ENCODE results near the gene PATL2. TPM values are rescaled to one million over a fixed set of nuclear protein-coding genes. Genes with fewer than 3 reads are reported as not detected.

PATL2 gene
- total and polyA plus RNA-seq, 2 experiments from 2014 or later, result 0.19 TPM; not detected in 1

DNA sequence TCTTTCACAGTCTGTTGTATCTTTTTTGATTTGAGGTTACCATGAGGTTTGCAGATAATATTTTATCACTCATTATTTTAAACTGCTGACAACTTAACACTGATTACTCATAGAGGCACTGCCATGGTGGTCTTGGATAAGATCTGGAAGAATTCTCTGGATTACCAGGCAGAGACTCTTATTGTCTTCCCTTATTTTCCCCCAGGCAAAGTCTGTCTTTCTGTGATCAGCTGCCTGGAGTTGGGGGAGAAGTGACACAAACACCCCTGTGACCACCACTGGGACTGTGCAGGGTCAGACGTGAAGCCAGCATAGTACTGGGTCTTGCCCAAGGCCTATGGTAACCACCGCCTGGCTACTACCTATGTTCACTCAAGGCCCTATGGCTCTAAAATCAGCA lies 4.7 kb downstream of the PATL2 start:
- Mint-ChIP-seq H3K27me3 (ENCODE audit: insufficient read depth, low read depth, poor library complexity) (peaks cover 4% of the 10 kb centered on the region), H3K27ac (no peak overlapping the region), H3K4me3 (no peak overlapping the region), H3K4me1 (no peaks in the 10 kb centered on the region; the same call in 2 of the 3 replicates), H3K36me3 (ENCODE audit: low read depth) (0 out of 3 replicates have a peak, but pooled peaks cover 6% of the 10 kb centered on the region), H3K9me3 (peaks cover 15% of the 10 kb centered on the region)
- Histone ChIP-seq H4K20me1 (replicated peaks; ENCODE audit: insufficient read depth) (no peaks in the 10 kb centered on the region), H3K27me3 (ENCODE audit: insufficient read depth) (no peaks in the 10 kb centered on the region), H3F3A (replicated peaks; ENCODE audit: low read depth) (no peaks in the 10 kb centered on the region), H3K4me3 (no peak overlapping the region), H3K27ac (ENCODE audit: low read depth) (no peak overlapping the region), H3K4me2 (no peak overlapping the region), H3K4me1 (ENCODE audit: insufficient read depth) (no peaks in the 10 kb centered on the region), H3K9me2 (ENCODE audit: insufficient read depth) (no peaks in the 10 kb centered on the region), H3K79me2 (replicated peaks; ENCODE audit: insufficient read depth) (no peaks in the 10 kb centered on the region), H2AFZ (no peak overlapping the region), H3K36me3 (ENCODE audit: insufficient read depth) (no peaks in the 10 kb centered on the region)
- no peak for TF ChIP-seq ZNF114 (CRISPR knock-in tag; IDR thresholded peaks at IDR 0.05)
- TF ChIP-seq POLR2AphosphoS5 (IDR thresholded peaks at IDR 0.05; ENCODE audit: low read depth), result no peak
- no peak for TF ChIP-seq ETS1 (IDR thresholded peaks at IDR 0.05)
- TF ChIP-seq JUNB (IDR thresholded peaks at IDR 0.05; ENCODE audit: unreplicated experiment), result no peak
- no peak for TF ChIP-seq ZNF462 (CRISPR knock-in tag; IDR thresholded peaks at IDR 0.05)
- TF ChIP-seq ZNF331 (CRISPR knock-in tag; IDR thresholded peaks at IDR 0.05; ENCODE audit: low read depth), result no peak
- no peak for TF ChIP-seq STAT1 (IDR thresholded peaks at IDR 0.05; ENCODE audit: unreplicated experiment)
- no peak for TF ChIP-seq NANOG (IDR thresholded peaks at IDR 0.05; ENCODE audit: borderline replicate concordance)
- no peak for TF ChIP-seq REST (IDR thresholded peaks at IDR 0.05; ENCODE audit: unreplicated experiment)
- no peak for TF ChIP-seq EZH2phosphoT487 (IDR thresholded peaks at IDR 0.05; ENCODE audit: unreplicated experiment)
- no peak for TF ChIP-seq EZH2 (IDR thresholded peaks at IDR 0.05; ENCODE audit: low read depth, unreplicated experiment)
- TF ChIP-seq, protein P1, sequence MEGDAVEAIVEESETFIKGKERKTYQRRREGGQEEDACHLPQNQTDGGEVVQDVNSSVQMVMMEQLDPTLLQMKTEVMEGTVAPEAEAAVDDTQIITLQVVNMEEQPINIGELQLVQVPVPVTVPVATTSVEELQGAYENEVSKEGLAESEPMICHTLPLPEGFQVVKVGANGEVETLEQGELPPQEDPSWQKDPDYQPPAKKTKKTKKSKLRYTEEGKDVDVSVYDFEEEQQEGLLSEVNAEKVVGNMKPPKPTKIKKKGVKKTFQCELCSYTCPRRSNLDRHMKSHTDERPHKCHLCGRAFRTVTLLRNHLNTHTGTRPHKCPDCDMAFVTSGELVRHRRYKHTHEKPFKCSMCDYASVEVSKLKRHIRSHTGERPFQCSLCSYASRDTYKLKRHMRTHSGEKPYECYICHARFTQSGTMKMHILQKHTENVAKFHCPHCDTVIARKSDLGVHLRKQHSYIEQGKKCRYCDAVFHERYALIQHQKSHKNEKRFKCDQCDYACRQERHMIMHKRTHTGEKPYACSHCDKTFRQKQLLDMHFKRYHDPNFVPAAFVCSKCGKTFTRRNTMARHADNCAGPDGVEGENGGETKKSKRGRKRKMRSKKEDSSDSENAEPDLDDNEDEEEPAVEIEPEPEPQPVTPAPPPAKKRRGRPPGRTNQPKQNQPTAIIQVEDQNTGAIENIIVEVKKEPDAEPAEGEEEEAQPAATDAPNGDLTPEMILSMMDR (conservative IDR thresholded peaks at IDR 0.05; ENCODE audit: low read depth in 2 of 2), result no peak
- TF ChIP-seq CREB1 (CRISPR knock-in tag; IDR thresholded peaks at IDR 0.05; ENCODE audit: low read depth), result no peak
- ATAC-seq (no peak), DNase-seq (ENCODE audit: low spot score) (no peak)
